NCI-H2029 (cell line): Measurements from ENCODE around the gene ZNF318.
A peak's percentile ranks its signal among the peaks of the same experiment; 100 is the strongest.
"Not testable (repeated sequence)": the region's sequence is repeated elsewhere in the genome, so short reads cannot be mapped to it uniquely, and the experiment has no call there.

Experiments
- DNase-seq: peaks from one replicate; lab custom pipeline; 2025; lab: John Stamatoyannopoulos, UW

The ZNF318 gene

GRCh38 chr6:43369174-43370002 lies at the start of gene ZNF318:
Gene ZNF318 (minus strand): TSS chr6:43369647. CDS start chr6:43369365, 282 bp downstream.
- peak; percentile 96 for DNase-seq

GRCh38 chr6:43416935-43417334 lies 47.5 kb upstream of the ZNF318 start:
- no peak for DNase-seq

- DNase-seq = not testable (repeated sequence)
These were observed 45.8 kb upstream of the ZNF318 start for GRCh38 chr6:43415275-43415674.

GRCh38 chr6:43413002-43413401 lies 43.6 kb upstream of the ZNF318 start:
- DNase-seq = no peak

GRCh38 chr6:43412541-43412940 lies 43.1 kb upstream of the ZNF318 start:
- no peak for DNase-seq

GRCh38 chr6:43410776-43411175 lies 41.3 kb upstream of the ZNF318 start:
- DNase-seq = not testable (repeated sequence)

- no peak for DNase-seq
These were observed 38.8 kb upstream of the ZNF318 start for GRCh38 chr6:43408259-43408658.

GRCh38 chr6:43407296-43407695 lies 37.8 kb upstream of the ZNF318 start:
- DNase-seq = no peak

GRCh38 chr6:43405354-43405753 lies 35.9 kb upstream of the ZNF318 start:
- no peak for DNase-seq

- no peak for DNase-seq
These were observed 33.4 kb upstream of the ZNF318 start for GRCh38 chr6:43402820-43403219.

GRCh38 chr6:43401730-43402129 lies 32.3 kb upstream of the ZNF318 start:
- no peak for DNase-seq

- DNase-seq = no peak
These were observed 30.6 kb upstream of the ZNF318 start for GRCh38 chr6:43399932-43400487.

- DNase-seq = no peak
These were observed 27.1 kb upstream of the ZNF318 start for GRCh38 chr6:43396408-43397149.

- DNase-seq = no peak
These were observed 26.3 kb upstream of the ZNF318 start for GRCh38 chr6:43395776-43396175.

- no peak for DNase-seq
These were observed 25.5 kb upstream of the ZNF318 start for GRCh38 chr6:43394982-43395381.

GRCh38 chr6:43393602-43394001 lies 24.2 kb upstream of the ZNF318 start:
- DNase-seq = no peak

- DNase-seq = not testable (repeated sequence)
These were observed 23.7 kb upstream of the ZNF318 start for GRCh38 chr6:43393133-43393532.

- no peak for DNase-seq
These were observed 22.1 kb upstream of the ZNF318 start for GRCh38 chr6:43391440-43392031.

- DNase-seq = not testable (repeated sequence)
These were observed 21.4 kb upstream of the ZNF318 start for GRCh38 chr6:43390753-43391439.

GRCh38 chr6:43389730-43390295 lies 20.4 kb upstream of the ZNF318 start:
- no peak for DNase-seq

GRCh38 chr6:43386492-43386891 lies 17.0 kb upstream of the ZNF318 start:
- no peak for DNase-seq
